GM13977 (cell line): Measurements from ENCODE around the gene IL19.
"Not testable (repeated sequence)": the region's sequence is repeated elsewhere in the genome, so short reads cannot be mapped to it uniquely, and the experiment has no call there.

Experiments used
- DNase-seq: peaks from one replicate; pipeline ENCODE4 v3.0.0; 2012; ENCODE audit warnings: low spot score
- CTCF ChIP-seq: IDR thresholded peaks from 2 replicates; pipeline ENCODE4 v1.5.1; 2012; ENCODE audit warnings: mild to moderate bottlenecking, control low read depth; ENCODE audit not compliant: insufficient read depth; ENCODE audit errors: extremely low read depth, missing control alignments
- in situ Hi-C: fragments of 300-500 bp; cut with MboI; formaldehyde crosslinking; loops from one replicate; pipeline ENCODE4 v1.12.0; 2022; ENCODE audit warnings: low sequenced_read_pairs, low pct_unique_long_range_greater_than_20kb, mixed read lengths, inconsistent platforms; ENCODE audit not compliant: unreplicated experiment

IL19 gene

GRCh38 chr1:206760590-206760989 lies 10.0 kb upstream of the IL19 start:
- in situ Hi-C loops: no loop called here
- no peak for TF ChIP-seq CTCF
- no peak for DNase-seq

- TF ChIP-seq CTCF: no peak
- no peak for DNase-seq
- in situ Hi-C loops: no loop called here
Observed at GRCh38 chr1:206761159-206761768, 9.3 kb upstream of the IL19 start.

GRCh38 chr1:206762741-206763364 lies 7.7 kb upstream of the IL19 start:
- in situ Hi-C loops, DNase-seq: not testable (repeated sequence)

- DNase-seq, in situ Hi-C loops: not testable (repeated sequence)
Observed at GRCh38 chr1:206765771-206766170, 4.8 kb upstream of the IL19 start.

- TF ChIP-seq CTCF: no peak
- peak; percentile 45 for DNase-seq
- in situ Hi-C loops: no loop called here
Observed at GRCh38 chr1:206766251-206766856, 4.2 kb upstream of the IL19 start.

GRCh38 chr1:206768472-206769303 lies 1.9 kb upstream of the IL19 start:
- in situ Hi-C loops: no loop called here
- no peak for TF ChIP-seq CTCF

GRCh38 chr1:206769304-206769731 lies 1.3 kb upstream of the IL19 start:
- DNase-seq: peak; percentile 71
- in situ Hi-C loops: no loop called here
- no peak for TF ChIP-seq CTCF

More at GRCh38 chr1:206768472-206769303, 1.9 kb upstream of the IL19 start:
- no peak for DNase-seq
